Adrenal gland (tissue), 12 donors: ENCODE results near the gene RNASE7. TPM values are rescaled to one million over a fixed set of nuclear protein-coding genes. Genes with fewer than 3 reads are reported as not detected.
A peak's percentile ranks its signal among the peaks of the same experiment; 100 is the strongest.
"Not testable (repeated sequence)": the region's sequence is repeated elsewhere in the genome, so short reads cannot be mapped to it uniquely, and the experiment has no call there.

Experiments
- DNase-seq, 7 donors: peaks; one replicate each; pipeline ENCODE4 v3.0.0-alpha.2; 2019 to 2020
- H3K27ac ChIP-seq, 5 donors: fragments of 200-600 bp; sonication (generic) in 4 of 5; 1 replicate in 3 of 5; 2 replicates in 2 of 5; pipeline versions ENCODE4 v1.5.1 to v1.8.0; 2016 to 2020; ENCODE audit warnings: mild to moderate bottlenecking in 1 of 5
- H3K27me3 ChIP-seq: fragments of 200-600 bp; 2 replicates; pipeline ENCODE4 v1.8.0; 2021
- H3K36me3 ChIP-seq, 2 donors: fragments of 200-600 bp; replicated peaks in 1 of 2; 1 replicate in 1 of 2; 2 replicates in 1 of 2; pipeline versions ENCODE4 v1.5.1 to v1.8.0; 2018 to 2022
- H3K4me1 ChIP-seq, 2 donors: fragments of 200-600 bp; replicated peaks in 1 of 2; 1 replicate in 1 of 2; 2 replicates in 1 of 2; pipeline versions ENCODE4 v1.5.1 to v1.8.0; 2018 to 2021
- H3K4me3 ChIP-seq, 4 donors: fragments of 200-600 bp; sonication (generic) in 3 of 4; one replicate each; pipeline ENCODE4 v1.5.1; 2016 to 2018
- H3K9me3 ChIP-seq, 3 donors: fragments of 200-600 bp; sonication (generic) in 1 of 3; replicated peaks in 1 of 3; 1 replicate in 2 of 3; 2 replicates in 1 of 3; pipeline versions ENCODE4 v1.5.1 to v1.8.0; 2016 to 2021
- CTCF ChIP-seq, 6 experiments: fragments of 450-650 bp in 4 of 6; fragments of 200-600 bp in 2 of 6; sonication (generic) in 1 of 6; IDR thresholded peaks; 1 replicate in 5 of 6; 2 replicates in 1 of 6; pipeline versions ENCODE4 v1.5.1 to v1.8.0; 2016 to 2021; ENCODE audit warnings: antibody characterized with exemption in 6 of 6, mild to moderate bottlenecking in 2 of 6, moderate library complexity in 1 of 6
- POLR2A ChIP-seq, 2 donors: fragments of 450-650 bp; IDR thresholded peaks; one replicate each; pipeline ENCODE4 v1.6.1; 2017; ENCODE audit warnings: antibody characterized with exemption in 2 of 2, mild to moderate bottlenecking in 2 of 2, moderate library complexity in 1 of 2
- WGBS, 4 donors: extraction: QIAGEN DNeasy Blood & Tissue Kit in 2 of 4; methylation state at CpG; one replicate each; pipeline versions ENCODE4 v1.1.5 to v1.1.7; 2013 to 2017; 5-methylcytosine and 5-hydroxymethylcytosine counted together
- intact Hi-C, 2 donors: fragments of 100-400 bp; cut with DNase I; formaldehyde crosslinking; loops; one replicate each; pipeline versions ENCODE4 v1.14.1 to v1.15.0; 2022 to 2023
- polyA plus RNA-seq, 3 donors: library from polyadenylated mRNA; stranded (reverse); fragments of 200-250 nt in 2 of 3; fragments of 350-450 nt in 1 of 3; fragmentation: Illumina TruSeq in 1 of 3; extraction: RNeasy Lipid Tissue Mini Kit (QIAGEN cat#74804) in 1 of 3; gene quantifications; one replicate each; pipeline ENCODE4 v1.2.3, GENCODE V29; 2013 to 2014
- total RNA-seq, 9 donors: library from RNA; depleted of rRNA in 4 of 9; stranded (reverse); fragments of >200 nt in 4 of 9; fragments of 120-200 nt in 1 of 9; fragmentation: NEBNext Ultra II Directional in 1 of 9; extraction: Animal tissue kit (Norgen Biotek cat#: 25700) in 1 of 9; gene quantifications; one replicate each; pipeline versions ENCODE4 v1.1.0 to v1.2.4, GENCODE V29; 2013 to 2023
- donor health status: healthy with polysubstance abuse.
- donor health status: Bipolar disorder and iron deficiency.
- donor health status: DM: yes; HTN: yes; CAD: no.
- donor health status: DM: no; HTN: no; CAD: no.
- donor health status: DM: no; HTN: no; CAD: no.
- donor health status: DM: yes; HTN: yes; CAD: no.

RNASE7 gene
- total and polyA plus RNA-seq, 12 donors = 0.20 to 0.34 TPM; not detected in 10

DNA sequence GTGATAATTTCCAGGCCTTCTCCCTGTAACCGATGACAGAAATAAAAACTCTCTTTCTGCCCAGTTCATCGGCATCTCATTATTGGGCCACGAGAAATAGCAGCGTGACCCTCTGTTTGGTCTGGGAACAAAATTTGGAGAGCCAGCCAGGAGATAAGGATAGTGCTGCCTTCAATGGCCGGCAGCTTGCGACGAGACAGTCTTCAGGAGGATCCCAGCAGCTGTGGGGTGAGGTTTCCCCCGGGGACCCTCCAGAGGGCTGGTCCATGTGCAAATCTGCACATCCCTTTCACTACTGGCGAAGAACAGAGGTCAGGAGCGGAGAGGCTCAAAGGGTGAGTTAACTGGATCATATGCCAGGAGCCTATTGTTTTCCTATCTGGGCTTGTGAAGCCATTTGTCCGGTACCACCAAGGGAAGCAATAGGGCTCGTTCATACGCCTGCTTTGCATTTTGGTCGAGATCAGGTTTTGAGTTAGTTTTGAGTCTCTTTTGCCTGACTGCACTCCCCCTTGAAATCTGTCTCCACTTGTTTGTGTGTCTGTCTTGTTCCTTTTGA lies 38.3 kb upstream of the RNASE7 start:
- Histone ChIP-seq H3K27ac (no peak overlapping the region), H3K27me3 (no peaks in the 10 kb centered on the region), H3K4me3 (no peak overlapping the region), H3K9me3 (no peaks in the 10 kb centered on the region), H3K36me3 (no peaks in the 10 kb centered on the region), H3K4me1 (no peaks in the 10 kb centered on the region)
- intact Hi-C loops = no loop called here
- WGBS, 4 donors = 85 to 91% (median 88%) methylated on average over 11 to 14 of the region's 14 CpGs
- DNase-seq = no peak
- no peak for TF ChIP-seq CTCF (IDR thresholded peaks at IDR 0.05)

DNA sequence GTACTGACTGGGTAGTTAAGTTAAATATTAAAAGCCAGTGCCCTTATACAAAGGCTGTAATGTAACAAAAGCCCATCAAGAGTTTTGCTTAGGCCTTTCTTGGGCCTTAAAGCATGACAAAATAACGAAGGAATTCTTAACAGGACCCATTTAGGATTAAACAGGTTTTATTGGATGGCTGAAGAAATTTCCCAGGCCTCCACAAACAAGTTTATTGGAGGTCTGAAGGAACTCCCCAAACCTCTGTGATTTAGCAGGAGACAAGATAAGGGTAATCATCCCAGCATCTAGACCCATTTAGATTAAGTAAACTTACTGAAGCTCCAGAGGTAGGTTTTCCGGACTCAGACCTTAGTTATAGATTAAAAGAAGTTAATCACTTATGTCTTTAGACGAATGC lies 32.4 kb upstream of the RNASE7 start:
- H3K4me3 ChIP-seq, H3K27me3 ChIP-seq, H3K27ac ChIP-seq, H3K36me3 ChIP-seq, H3K4me1 ChIP-seq, DNase-seq, intact Hi-C loops, H3K9me3 ChIP-seq: not testable (repeated sequence)
- 75 to 86% (median 84%) methylated on average over 3 of the region's 3 CpGs for WGBS, 4 donors

GRCh38 chr14:21011136-21011535 lies 31.0 kb upstream of the RNASE7 start:
- TF ChIP-seq POLR2A (IDR thresholded peaks at IDR 0.05) (no peak), CTCF (IDR thresholded peaks at IDR 0.05) (no peak)
- Histone ChIP-seq H3K9me3 (no peaks in the 10 kb centered on the region), H3K4me1 (peaks cover 5 to 9% of the 10 kb centered on the region in 2 donors), H3K27ac (no peak overlapping the region), H3K4me3 (no peak overlapping the region), H3K36me3 (no peaks in the 10 kb centered on the region), H3K27me3 (no peaks in the 10 kb centered on the region)
- 84 to 94% (median 89%) methylated on average over 1 of the region's 1 CpG for WGBS, 4 donors
- intact Hi-C loops = no loop called here
- no peak for DNase-seq

DNA sequence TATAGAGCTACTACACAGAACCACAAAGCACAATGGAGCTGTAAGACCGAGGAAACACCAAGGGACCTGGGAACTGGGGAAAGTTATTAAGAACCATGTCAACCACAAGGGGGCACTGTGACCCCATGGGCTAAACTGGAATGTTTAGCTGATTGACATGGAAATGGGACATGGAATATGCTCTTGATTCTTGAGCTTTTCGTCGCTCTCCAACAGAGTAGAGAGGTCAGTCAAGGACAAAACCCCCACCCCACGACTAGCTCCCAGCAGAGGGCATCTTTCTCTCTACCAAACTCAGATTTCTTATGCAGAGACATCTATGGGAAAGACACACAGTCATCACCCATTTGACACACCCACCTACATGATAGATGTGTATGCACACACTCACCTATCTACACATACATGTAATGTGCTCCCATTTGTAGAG lies 27.4 kb upstream of the RNASE7 start:
- Histone ChIP-seq H3K27ac (peak overlapping the region in 3 of 5 donors; percentile 3 to 51 (median 32)), H3K36me3 (peaks cover 0 to 32% of the 10 kb centered on the region in 2 donors), H3K4me1 (peaks cover 9 to 15% of the 10 kb centered on the region in 2 donors), H3K9me3 (no peaks in the 10 kb centered on the region), H3K27me3 (no peaks in the 10 kb centered on the region), H3K4me3 (no peak overlapping the region)
- 0 to 2% (median 1%) methylated on average over 4 of the region's 4 CpGs for WGBS, 4 donors
- peak; percentile 84 to 96 (median 90) for DNase-seq
- TF ChIP-seq POLR2A (IDR thresholded peaks at IDR 0.05) = no peak
- peak; percentile 96 to 99 (median 98) for TF ChIP-seq CTCF (IDR thresholded peaks at IDR 0.05)
- intact Hi-C loops = loop anchor here in 1 of 2 donors (5.0 kb wide), 1 partner anchor 78 kb away; no protein-coding TSS in a partner anchor

GRCh38 chr14:21015312-21015711 lies 26.9 kb upstream of the RNASE7 start:
- Histone ChIP-seq H3K27ac (peak overlapping the region in 3 of 5 donors; percentile 3 to 51 (median 32)), H3K36me3 (peaks cover 0 to 37% of the 10 kb centered on the region in 2 donors)

More at GRCh38 chr14:21015312-21015711, 26.9 kb upstream of the RNASE7 start:
- 16 to 47% (median 23%) methylated on average over 6 of the region's 6 CpGs for WGBS, 4 donors
- intact Hi-C loops = loop anchor here in 1 of 2 donors (5.0 kb wide), 1 partner anchor 77 kb away; no protein-coding TSS in a partner anchor
- H3K9me3 ChIP-seq = no peaks in the 10 kb centered on the region
- no peaks in the 10 kb centered on the region for H3K27me3 ChIP-seq
- H3K4me3 ChIP-seq = no peak overlapping the region
- peaks cover 9 to 15% of the 10 kb centered on the region in 2 donors for H3K4me1 ChIP-seq
- TF ChIP-seq POLR2A (IDR thresholded peaks at IDR 0.05) (peak in 1 of 2 donors; percentile 22), CTCF (IDR thresholded peaks at IDR 0.05) (no peak)
- peak in 1 of 7 donors; percentile 37 for DNase-seq
